Measurements from ENCODE around the gene ZCCHC3.
"Not testable (repeated sequence)": the region's sequence is repeated elsewhere in the genome, so short reads cannot be mapped to it uniquely, and the experiment has no call there.

Gene ZCCHC3

DNA sequence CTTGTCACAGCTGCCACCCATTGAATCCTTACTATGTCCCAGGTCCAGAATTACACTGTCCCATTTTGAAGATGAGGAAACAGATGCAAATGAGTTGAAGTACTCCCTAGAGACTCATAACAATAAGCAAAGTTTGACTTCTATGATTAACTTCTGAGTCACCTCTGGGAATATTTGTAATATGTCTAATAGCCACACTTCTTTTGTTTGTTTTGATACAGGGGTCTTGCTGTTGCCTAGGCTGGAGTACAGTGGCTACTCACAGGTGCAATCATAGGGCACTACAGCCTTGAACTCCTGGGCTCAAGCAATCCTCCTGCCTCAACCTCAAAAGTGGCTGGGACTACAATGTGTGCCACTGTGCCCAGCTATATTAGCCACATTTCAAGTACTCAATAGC, 16.6 kb downstream of the ZCCHC3 start:
- DNase-seq, result no peak

DNA sequence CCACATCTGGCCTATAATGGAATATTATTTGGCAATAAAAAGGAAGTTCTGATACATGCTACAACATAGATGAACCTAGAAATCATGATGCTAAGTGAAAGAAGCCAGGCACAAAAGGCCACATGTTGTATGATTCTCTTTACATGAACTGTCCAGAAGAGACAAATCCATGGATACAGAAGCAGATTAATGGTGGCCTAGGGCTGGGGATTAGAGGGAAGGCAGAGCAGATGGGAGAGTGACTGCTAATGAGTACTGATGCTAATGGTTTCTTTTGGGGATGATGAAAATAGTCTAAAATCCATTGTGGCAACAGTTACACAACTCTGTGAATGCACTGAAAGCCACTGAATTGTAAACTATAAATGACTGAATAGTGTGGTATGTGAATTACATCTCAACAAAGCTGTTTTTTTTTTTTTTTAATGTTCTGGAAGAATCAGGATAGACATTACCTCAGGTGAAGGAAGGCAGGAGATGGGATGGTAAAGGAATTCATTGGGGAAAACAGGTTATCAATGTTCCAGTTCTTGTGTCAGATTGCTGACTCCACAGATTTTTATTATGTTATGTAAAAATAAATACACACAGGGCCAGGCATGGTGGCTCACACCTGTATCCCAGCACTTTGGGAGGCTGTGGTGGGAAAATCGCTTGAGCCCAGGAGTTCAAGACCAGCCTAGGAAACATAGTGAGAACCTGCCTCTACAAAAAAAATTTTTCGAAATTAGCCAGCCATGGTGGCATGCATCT, 19.1 kb downstream of the ZCCHC3 start:
- DNase-seq, result peak; percentile 20 to 48

DNA sequence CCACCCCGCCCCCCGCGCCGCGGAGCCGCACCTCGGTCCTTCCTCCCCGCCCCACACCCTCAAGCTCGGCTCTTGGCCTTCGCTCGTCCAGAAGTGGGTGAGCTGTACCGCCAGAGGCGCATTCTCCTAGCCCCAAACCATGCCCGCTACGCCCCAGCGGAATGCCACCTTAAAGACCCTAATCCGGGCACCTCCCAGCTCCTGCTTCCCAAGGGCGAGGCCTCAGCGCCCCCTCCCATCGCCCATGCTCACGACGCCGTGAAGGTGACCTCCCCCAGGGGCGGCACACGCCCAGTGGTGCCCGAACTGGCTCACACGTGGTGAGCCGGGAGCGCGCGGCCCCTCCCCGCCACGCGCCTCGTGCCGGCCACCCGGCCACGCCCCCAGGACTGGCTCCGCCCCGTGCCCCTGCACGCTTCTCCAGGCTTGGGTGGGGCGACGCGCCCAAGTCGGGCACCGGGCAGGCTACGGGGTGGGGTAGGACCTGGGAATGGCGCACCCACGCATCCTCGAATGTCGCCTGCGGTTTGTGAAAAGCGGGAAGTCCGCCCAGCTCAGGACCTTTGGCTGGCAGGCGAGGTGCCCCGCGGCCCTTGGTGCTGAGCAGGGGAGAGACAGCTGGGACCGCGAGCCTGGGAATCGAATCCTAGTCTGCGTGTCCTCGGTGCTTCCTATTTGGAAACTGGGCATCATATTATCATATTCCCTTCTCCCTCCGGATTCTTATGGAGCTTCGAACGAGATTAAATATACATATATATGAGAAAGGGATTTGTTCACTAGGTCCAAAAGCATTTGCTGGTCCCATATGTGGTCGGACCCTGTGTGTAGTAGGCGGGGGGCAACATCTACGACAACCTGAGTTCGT, 27.0 kb downstream of the ZCCHC3 start:
- peak; percentile 93 to 98 for DNase-seq

DNA sequence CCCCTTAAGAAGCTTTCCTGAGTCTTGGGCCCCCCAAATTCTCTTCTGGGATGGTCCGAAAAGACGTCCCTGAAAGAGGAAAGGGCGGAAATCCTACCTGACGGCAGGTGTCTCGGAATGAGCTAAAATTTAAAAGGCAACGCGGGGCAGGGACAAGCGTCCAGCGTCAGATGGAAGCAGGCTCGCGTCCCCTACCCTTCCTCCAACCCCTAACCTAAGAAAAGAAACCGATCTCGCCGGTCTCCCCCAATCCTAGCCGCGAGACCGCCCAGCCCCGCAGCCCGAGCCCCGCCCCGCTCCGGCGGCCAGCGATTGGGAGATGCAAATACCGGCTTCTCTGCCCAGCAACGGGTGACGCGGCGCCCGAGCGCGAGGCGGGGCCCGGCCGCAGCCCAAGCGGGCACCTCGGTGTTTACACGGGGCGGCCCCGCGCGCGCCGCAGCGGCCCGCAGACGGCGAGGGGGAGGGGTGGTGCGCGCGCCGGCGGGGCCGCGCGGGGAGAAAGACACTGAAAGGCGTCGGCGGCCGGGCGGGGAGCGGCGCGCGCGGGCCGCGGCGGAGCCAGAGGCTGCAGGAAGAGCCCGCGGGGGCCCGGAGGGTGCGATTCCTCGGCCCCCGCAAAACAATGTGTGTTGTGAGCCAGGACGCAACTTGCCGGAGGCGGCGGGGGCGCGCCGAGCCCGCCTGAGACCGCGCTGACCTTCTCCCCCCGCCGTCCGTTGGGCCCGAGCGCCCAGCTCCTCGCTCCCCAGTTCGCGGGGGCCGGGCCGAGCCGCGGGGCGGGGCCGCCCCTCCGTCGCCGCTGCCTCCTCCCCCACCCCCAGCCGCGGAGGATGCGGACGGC, 27.9 kb downstream of the ZCCHC3 start, which contains the start of gene SOX12:
TSS of gene SOX12 (plus strand) at position 508 of the 844 bp plus-strand sequence. CDS start 373 bp downstream, outside the sequence.
- DNase-seq, result peak; percentile 96 to 97

DNA sequence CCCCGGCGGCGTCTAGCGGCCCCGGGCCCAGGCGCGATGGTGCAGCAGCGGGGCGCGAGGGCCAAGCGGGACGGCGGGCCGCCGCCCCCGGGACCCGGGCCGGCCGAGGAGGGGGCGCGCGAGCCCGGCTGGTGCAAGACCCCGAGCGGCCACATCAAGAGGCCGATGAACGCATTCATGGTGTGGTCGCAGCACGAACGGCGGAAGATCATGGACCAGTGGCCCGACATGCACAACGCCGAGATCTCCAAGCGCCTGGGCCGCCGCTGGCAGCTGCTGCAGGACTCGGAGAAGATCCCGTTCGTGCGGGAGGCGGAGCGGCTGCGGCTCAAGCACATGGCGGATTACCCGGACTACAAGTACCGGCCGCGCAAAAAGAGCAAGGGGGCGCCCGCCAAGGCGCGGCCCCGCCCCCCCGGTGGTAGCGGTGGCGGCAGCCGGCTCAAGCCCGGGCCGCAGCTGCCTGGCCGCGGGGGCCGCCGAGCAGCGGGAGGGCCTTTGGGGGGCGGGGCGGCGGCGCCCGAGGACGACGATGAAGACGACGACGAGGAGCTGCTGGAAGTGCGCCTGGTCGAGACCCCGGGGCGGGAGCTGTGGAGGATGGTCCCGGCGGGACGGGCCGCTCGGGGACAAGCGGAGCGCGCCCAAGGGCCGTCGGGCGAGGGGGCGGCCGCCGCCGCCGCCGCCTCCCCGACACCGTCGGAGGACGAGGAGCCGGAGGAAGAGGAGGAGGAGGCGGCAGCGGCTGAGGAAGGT, 28.7 kb downstream of the ZCCHC3 start:
- DNase-seq, result peak; percentile 81 to 83

DNA sequence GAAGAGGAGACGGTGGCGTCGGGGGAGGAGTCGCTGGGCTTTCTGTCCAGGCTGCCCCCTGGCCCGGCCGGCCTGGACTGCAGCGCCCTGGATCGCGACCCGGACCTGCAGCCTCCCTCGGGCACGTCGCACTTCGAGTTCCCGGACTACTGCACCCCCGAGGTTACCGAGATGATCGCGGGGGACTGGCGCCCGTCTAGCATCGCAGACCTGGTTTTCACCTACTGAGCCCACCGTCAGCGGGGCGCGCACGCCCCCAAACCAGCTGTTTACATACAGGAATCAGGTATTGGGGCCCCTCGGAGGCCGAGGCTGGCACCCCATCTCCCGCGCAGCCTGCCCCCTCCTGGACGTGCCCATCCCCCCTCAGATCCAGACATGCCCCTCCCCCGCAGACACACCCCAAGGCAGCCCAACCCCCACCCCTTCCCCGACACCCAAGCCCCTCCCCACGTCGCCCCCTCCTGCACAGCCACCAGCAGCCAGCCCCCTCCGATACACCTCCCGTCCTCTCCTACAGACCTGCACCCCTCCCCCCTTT, 29.3 kb downstream of the ZCCHC3 start:
- DNase-seq, result peak in 1 of 2 experiments; percentile 67

DNA sequence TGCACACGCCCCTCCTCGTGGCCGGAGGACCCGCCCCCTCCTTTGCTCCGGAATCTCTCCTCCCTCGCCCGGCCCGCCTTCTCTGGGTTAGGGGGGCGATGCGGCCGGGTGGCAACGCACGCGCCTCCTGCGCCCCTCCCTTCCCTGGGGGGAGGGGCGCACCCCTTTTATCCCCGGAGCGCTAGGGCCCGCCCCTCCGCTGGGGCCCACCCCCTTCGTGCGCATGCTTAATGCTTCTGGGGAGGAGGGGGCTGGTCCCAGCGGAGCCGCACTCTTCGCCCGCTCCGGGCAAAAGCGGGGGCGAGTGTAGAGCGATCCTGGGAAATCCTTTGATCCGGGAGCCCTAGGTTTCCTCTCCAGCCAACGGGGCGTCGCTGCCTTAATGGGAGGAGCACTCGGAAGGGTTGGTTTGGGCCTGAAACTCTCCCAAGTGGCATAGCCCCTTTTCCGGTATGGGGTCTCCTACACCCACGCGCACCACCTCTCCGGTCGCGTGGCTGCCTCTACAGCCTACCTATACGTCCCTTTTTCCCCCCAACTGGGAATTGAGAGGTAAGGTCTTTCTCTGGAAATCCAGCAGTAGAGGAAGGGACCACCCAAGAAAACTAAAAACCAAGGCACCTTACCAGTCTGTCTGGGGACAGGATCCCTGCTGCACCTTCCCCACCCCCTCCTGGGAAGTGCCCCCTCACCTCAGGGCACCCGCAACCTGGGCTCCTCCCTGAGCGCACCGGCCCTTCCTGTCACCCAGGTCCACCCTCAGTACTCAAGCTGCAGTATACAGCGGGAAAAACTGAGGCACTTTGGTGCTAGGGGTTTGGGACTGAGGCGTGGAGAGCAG, 30.0 kb downstream of the ZCCHC3 start:
- peak; percentile 97 for DNase-seq

DNA sequence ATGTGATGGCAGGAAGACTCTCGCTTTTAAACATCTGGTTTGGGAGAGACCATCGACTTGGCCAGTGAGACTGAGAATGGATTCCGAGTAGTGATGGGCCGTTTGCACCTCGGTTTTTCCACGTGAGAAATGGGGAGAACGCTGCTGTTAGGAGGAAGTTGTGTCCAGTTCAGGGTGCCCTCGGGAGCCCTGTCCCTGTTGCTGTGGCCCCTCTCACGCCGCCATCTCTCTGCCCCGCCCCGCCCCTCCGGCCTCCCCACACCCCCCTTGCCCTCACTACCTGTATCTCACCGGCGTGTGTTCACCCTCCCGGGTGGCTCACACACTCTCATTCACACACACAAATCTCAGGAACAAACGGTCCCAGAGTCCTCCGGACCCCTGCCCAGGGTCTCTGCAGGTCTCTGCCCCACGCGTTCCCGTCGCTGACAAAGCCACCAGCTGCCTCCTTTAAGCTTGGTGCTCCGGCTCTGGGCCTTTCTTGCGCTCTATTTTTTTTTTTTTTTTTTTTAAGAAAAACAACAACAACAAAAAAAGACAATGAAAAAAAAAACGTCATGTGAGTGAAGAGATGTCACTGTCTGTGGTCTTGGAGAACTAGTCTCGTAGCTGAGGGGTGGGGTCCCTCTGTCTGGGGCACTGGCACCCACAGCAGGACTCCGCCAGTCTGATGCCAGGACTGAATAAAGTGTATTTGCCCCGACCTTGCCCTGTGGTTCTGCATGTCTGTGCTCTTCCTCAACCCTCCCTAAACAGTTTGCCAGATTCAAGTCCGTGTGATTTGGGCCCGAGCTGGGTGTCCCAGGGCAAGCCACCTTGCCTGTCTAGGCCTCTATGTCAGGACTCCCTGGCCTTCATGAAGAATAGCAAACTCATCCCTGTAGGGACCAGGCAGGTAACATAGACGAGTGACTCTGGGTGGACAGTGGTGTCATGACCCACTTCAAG, 30.9 kb downstream of the ZCCHC3 start:
- no peak for DNase-seq

DNA sequence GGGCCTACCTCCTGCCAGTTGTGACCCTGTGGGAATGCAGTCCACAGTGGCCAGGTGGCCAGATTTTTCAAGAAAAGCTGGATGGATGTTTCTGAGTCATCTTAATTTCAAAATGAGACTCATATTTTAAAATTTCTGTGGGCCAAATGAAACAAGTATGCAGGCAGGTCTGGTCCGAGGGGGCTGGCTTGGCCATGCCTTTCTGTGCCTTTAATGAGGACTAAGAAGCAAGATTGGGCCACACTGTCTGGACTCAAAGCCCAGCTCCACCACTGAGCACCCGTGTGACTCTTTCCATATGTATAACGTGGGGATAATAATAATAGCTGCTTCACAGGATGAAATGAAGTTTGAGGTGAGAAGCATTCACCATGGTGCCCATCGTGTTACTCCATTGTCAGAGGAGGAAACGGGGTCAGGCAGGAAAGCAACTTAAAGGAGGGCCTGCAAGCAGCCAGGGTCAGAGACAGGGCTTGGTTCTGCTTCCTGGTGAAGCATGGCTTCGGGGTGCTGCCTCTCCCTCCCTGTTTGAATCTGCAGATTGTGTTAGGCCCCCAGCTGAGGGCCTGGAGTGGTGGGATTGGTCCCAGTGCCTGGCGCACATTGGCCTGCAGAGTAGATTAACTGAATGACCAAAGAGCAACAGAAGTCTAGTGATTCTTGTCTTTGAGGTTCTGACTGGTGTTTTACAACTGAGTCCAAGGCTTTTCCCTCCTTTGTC, 31.8 kb downstream of the ZCCHC3 start:
- no peak for DNase-seq

DNA sequence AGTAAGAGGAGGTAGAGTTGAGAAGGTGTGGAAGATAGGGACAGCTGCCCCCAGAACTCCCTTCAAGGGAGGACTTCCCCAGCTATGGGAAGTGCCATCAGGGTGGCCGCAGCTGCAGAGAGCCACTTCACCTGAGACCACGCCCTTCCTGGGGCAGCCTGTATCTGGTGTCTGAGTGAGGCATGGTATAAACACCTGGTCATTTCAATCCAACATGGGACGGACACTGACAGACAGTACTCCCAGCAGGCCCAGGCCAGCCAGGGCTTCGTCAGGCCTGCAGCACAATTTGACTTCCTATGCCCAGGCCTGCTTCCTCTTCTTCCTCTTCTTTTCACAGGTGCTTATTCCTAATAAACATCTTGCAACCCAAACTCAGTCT, 32.5 kb downstream of the ZCCHC3 start:
- peak; percentile 8 to 61 for DNase-seq

DNA sequence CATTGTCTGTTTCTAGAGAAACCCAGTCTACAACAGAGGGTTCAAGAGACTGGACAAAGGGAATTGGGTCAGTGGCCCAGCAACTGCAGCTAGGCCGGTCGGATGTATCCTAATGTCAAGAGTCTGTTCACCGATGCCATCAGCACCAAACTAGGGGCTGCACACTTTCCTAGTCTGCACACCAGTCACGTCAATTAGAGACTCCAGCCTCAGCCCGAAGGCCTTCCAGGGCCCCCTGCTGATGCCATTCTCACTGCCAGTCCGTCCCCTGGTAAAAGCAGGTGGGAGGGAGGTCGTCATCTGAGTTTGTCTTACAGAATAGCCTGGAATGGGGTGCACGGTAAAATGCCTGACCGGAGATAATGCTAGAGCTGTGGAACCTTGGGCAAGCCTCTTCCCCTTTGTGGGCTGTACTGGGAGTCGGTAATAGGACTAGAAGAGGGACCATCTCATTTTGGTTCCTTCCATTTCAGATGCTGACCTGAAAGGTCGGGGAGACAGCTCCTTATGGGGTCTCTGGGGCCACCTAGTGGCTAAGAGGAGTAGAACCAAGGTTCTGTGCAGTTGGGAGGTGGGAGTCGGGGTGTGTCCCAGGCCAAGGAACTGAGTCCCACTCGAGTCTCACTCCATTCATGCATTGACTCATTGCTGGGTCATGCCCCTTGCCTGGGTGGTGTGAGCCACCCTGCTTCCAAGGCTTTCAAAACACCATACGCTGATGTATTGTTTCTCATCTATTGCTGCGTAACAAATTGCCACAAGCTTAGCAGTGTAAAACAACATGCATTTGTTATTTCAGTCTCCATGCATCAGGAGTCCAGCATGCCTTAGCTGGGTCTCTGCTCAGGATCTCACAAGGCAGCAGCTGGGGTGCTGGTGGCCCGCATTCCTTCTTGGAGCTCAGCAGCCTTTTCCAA, 33.1 kb downstream of the ZCCHC3 start:
- peak; percentile 47 to 84 for DNase-seq

DNA sequence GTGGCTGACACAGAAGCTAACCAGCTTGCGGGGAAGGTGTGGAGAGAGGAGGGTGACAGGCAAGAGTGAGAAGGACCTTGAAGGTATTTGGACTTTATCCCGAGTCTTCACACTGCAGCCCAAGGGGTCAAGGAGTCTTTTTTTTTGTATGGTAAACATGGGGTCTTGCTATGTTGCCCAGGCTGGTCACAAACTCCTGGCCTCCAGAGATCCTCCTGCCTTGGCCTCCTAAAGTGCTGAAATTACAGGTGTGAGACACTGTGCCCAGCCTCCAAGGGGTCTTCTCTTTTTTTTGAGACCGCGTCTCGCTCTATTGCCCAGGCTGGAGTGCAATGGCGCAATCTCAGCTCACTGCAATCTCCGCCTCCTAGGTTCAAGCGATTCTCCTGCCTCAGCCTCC, 37.2 kb downstream of the ZCCHC3 start:
- DNase-seq, result no peak

DNA sequence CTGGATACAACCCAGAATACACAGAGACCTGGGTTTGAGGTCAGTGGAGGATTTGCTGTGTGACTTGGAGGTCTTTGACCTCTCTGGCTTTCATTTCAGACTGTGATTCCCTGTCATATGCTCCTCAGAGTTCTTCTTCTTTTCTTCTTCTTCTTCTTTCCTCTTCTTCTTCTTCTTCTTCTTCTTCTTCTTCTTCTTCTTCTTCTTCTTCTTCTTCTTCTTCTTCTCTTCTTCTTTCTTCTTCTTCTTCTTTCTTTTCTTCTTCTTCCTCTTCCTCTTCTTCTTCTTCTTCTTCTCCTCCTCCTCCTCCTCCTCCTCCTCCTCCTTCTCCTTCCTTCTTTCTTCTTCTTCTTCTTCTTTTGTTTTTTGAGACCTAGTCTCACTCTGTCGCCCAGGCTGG, 38.7 kb downstream of the ZCCHC3 start:
- DNase-seq, result not testable (repeated sequence)

DNA sequence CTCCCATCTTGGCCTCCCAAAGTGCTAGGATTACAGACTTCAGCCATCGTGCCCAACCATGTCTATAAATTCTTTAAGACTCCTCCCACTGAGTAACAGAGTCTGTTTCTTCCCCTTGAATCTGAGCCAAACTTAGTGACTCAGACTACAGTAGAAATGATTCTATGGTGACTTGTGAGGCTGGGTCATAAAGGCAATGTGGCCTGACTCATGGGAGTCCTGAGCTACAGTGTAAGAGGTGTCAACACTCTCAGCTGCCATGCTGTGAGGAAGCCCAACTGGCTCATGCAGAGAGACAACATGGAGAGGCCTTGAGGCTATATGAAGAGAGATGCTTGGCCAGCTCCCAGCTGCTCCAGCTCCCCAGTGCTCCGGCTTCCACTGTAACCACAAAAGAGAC, 44.3 kb downstream of the ZCCHC3 start:
- no peak for DNase-seq

DNA sequence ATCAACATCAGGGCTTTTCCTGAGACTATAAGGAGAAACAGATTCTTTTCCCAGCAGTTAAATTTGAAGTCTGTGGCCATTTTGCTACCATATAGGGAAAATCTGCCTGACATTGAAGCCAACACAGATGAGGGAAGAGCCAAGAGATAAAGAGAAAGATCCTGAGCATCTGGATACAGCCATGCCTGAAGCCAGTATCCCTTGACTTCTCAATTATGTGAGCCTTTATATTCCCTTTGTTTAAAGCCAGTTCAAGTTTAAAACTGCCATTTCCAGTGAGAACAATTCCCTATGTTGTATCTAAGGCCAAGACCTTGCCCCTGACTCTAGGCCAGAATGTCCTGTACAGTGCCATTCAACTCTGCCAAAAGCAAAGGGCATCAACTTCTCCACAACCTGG, 45.7 kb downstream of the ZCCHC3 start:
- DNase-seq, result no peak

DNA sequence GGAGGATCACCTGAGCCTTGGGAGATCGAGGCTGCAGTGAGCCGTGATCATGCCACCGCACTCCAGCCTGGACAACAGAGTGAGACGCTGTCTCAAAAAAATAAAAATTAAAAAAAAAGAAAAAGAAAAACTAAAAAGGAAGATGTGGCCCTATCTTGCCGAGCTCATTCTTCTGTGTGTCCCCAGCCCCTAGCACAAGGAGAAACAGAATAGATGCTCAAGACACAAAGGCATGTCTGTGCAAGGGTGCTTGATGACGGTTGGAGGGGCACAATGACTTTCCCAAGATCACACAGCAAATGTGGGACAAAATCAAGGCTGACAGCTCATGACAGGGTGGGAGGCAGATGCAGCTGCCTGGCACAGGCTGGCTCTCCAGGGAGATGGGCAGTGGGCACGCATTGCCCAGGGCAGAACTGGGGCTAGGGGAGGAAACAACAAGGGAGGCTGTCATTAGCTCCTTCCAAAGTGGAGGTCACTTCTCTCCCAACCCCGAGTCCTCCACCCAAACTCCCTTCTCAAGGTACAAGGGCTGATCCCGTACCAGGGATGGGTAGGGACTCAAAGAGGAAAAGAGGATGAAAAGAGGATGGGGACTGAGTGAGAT, 48.8 kb downstream of the ZCCHC3 start:
- no peak for DNase-seq

DNA sequence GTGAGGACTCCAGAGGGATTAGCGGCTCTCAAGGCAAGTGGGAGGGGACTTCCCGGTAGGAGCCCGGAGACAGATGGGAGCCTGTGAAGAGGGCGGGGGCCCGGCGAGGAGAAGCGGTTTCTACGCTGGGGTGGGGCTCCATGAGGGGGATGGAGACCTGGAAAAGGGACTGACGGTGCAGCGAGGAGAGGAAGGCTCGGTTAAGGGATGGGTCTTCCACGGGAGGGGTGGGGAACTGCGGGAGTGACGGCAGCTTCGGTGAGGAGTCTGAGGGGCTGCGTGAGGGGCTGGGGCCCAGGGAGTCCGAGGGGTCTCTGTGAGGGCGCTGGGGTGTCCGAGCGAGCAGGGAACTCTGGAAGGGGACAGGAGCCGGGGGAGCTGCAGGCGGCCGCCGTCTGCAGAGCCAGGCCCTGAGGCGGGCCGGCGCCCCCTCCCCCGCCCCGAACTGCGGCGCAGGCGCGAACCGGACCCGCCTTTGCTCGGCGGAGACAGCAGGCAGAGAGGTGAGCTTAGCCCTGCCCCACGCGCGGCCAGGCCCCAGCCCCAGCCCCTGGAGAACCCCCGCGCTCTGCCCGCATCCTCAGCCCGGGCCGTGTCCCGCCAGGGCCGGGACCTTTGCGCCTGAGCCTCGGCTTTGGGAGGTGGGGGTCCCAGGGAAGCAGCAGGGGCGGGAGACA, 49.4 kb downstream of the ZCCHC3 start, which contains the start of gene NRSN2:
TSS of gene NRSN2 (plus strand) at position 472 of the 677 bp plus-strand sequence. CDS start 2,533 bp downstream, outside the sequence.
- peak; percentile 96 to 98 for DNase-seq
